Pancreas (tissue), 10 donors: ENCODE results near the gene CD34. TPM values are rescaled to one million over a fixed set of nuclear protein-coding genes. Genes with fewer than 3 reads are reported as not detected.

Experiments used
- ATAC-seq, 4 donors: fragments of 200-7000 bp; cut with Tn5 transposase; one replicate each; pipeline versions ENCODE4 v1.8.0 to v1.9.1; 2020; ENCODE audit warnings: mild to moderate bottlenecking in 4 of 4, moderate library complexity in 4 of 4
- DNase-seq, 6 donors: peaks; one replicate each; pipeline ENCODE4 v3.0.0-alpha.2; 2020
- FAIRE-seq: peaks from 2 replicates; lab custom pipeline; 2012; peaks lifted over from hg19 to GRCh38; lab: Jason Lieb, UNC
- H3K27ac ChIP-seq, 4 donors: fragments of 200-600 bp; sonication (generic); 1 replicate in 3 of 4; 2 replicates in 1 of 4; pipeline versions ENCODE4 v1.5.0 to v1.8.0; 2020
- H3K27me3 ChIP-seq, 4 donors: fragments of 200-600 bp; one replicate each; pipeline ENCODE4 v1.8.0; 2021
- H3K36me3 ChIP-seq, 3 donors: fragments of 200-600 bp; sonication (generic) in 1 of 3; one replicate each; pipeline versions ENCODE4 v1.5.0 to v1.8.0; 2020 to 2021
- H3K4me1 ChIP-seq, 3 donors: fragments of 200-600 bp; one replicate each; pipeline ENCODE4 v1.8.0; 2021
- H3K4me3 ChIP-seq, 4 donors: fragments of 200-600 bp; sonication (generic) in 2 of 4; one replicate each; pipeline versions ENCODE4 v1.5.0 to v1.8.0; 2020 to 2021
- H3K9me3 ChIP-seq, 4 donors: fragments of 200-600 bp; one replicate each; pipeline ENCODE4 v1.8.0; 2021
- WGBS, 2 donors: extraction: QIAGEN DNeasy Blood & Tissue Kit; methylation state at CpG; one replicate each; pipeline ENCODE4 v1.1.7; 2013; 5-methylcytosine and 5-hydroxymethylcytosine counted together
- intact Hi-C, 3 donors: fragments of 100-400 bp; cut with DNase I; formaldehyde crosslinking; loops; one replicate each; pipeline versions ENCODE4 v1.11.1 to v1.14.2; 2022
- polyA plus RNA-seq, 2 donors: library from polyadenylated mRNA; stranded (reverse); fragments of 200-250 nt; gene quantifications; one replicate each; pipeline ENCODE4 v1.2.3, GENCODE V29; 2013
- total RNA-seq, 6 donors: library from RNA; stranded (reverse); fragmentation: NEBNext Ultra II Directional in 4 of 6; extraction: Animal tissue kit (Norgen Biotek cat#: 25700) in 4 of 6; gene quantifications; one replicate each; pipeline versions ENCODE4 v1.2.1 to v1.2.4, GENCODE V29; 2021 to 2023
- TF ChIP-seq, protein P1 (sequence below), 4 donors: fragments of 200-600 bp; sonication (generic) in 3 of 4; IDR thresholded peaks; one replicate each; pipeline versions ENCODE4 v1.5.0 to v1.8.0; 2021; ENCODE audit warnings: antibody characterized with exemption in 4 of 4
- donor health status: healthy with polysubstance abuse.
- donor health status: DM: no; HTN: no; CAD: no; lungs with moderate emphysema.
- donor health status: DM: no; HTN: no; CAD: no.
- donor health status: control.
- donor health status: control.
- donor health status: Bipolar disorder and iron deficiency.
- donor health status: DM: yes; HTN: yes; CAD: no.
- donor health status: DM: no; HTN: no; CAD: no.
- donor health status: DM: no; HTN: no; CAD: no.
- donor health status: DM: yes; HTN: yes; CAD: no.

The CD34 gene
- total and polyA plus RNA-seq, 8 donors: 5.2 to 11.9 (median 8.1) TPM

GRCh38 chr1:207867136-207868109, 43.5 kb downstream of the CD34 start:
- peak in 5 of 6 donors; percentile 46 to 76 (median 56) for DNase-seq
- Histone ChIP-seq H3K4me3 (peak overlapping the region; percentile 63 to 88 (median 86)), H3K9me3 (no peaks in the 10 kb centered on the region), H3K4me1 (peaks cover 0 to 16% (median 3%) of the 10 kb centered on the region in 3 donors), H3K36me3 (no peaks in the 10 kb centered on the region), H3K27me3 (no peaks in the 10 kb centered on the region), H3K27ac (peak overlapping the region; percentile 60 to 89 (median 84))
- TF ChIP-seq, protein P1, sequence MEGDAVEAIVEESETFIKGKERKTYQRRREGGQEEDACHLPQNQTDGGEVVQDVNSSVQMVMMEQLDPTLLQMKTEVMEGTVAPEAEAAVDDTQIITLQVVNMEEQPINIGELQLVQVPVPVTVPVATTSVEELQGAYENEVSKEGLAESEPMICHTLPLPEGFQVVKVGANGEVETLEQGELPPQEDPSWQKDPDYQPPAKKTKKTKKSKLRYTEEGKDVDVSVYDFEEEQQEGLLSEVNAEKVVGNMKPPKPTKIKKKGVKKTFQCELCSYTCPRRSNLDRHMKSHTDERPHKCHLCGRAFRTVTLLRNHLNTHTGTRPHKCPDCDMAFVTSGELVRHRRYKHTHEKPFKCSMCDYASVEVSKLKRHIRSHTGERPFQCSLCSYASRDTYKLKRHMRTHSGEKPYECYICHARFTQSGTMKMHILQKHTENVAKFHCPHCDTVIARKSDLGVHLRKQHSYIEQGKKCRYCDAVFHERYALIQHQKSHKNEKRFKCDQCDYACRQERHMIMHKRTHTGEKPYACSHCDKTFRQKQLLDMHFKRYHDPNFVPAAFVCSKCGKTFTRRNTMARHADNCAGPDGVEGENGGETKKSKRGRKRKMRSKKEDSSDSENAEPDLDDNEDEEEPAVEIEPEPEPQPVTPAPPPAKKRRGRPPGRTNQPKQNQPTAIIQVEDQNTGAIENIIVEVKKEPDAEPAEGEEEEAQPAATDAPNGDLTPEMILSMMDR (IDR thresholded peaks at IDR 0.05): no peak
- WGBS, 2 donors: 43 to 51% methylated on average over 19 of the region's 19 CpGs
- intact Hi-C loops: loop anchor here in 2 of 3 donors (5.0 kb wide), 1 partner anchor 35 kb away; no protein-coding TSS in a partner anchor
- peak; percentile 22 to 39 (median 30) for ATAC-seq
- no peak for FAIRE-seq

DNA sequence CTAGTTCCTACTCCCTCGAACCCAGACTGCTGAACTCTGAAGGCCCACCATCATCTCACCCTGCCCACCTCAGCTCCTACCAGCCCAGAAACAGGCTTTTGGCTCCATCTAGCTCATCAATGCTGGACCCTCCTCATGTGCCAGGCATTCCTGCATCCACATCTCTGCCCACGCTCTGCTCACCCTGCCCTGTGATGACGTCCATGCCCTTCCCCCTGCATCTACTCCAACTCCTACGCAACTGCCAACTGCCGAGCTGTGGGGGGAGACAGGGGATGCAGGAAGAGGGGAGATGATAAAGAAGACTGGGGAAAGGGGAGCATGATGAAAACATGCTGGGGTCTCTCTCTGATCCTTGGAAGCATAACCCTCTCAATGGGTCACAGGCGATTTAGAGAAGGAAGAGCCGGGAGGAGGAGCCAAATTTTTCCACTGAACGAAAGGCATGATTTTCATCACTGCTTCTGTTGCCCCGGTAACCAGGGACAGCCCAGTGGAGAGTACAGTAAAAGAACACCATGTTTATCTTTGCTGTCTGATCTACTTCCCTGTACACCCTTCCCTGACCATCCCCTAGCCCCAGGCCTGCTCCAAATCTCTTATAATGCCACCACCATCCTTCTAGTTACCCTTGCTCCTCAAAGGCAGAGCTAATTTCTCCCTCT, 44.3 kb downstream of the CD34 start:
- intact Hi-C loops: loop anchor here in 2 of 3 donors (5.0 kb wide), 1 partner anchor 34 kb away; no protein-coding TSS in a partner anchor
- no peaks in the 10 kb centered on the region for H3K36me3 ChIP-seq

DNA sequence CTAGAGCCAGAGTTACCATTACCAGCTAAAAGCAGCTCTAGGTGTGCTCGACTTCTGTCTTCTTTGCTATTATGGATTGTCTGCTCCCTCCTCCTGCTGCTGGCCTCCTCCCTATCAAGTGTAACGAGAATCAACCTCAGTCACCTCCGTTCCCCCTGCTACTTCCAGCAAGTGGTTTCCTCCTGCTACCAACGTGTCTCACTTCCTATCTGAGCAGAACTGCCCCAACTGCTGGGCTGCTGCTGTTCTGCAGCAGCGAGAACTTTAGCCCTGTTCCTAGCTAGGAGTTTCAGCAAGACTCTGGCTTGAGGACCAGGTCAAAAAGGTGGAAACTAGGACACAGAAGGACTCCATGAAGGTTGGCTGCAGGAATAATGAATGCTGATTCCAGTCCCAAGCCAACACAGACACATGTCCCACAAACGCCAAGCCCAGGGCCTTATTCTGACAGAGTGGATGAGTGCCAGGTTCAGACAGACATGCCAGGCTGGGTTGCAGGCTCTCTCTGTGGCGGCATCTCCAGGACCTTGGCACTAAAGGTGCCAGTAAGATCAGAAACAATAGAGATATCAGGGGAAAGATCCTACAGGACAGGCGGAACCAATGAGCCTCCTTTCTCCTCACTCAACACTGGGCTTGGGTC, 46.9 kb downstream of the CD34 start:
- Histone ChIP-seq H3K36me3 (no peaks in the 10 kb centered on the region), H3K9me3 (no peaks in the 10 kb centered on the region), H3K4me3 (no peak overlapping the region), H3K4me1 (peaks cover 0 to 12% (median 0%) of the 10 kb centered on the region in 3 donors), H3K27me3 (no peaks in the 10 kb centered on the region), H3K27ac (no peak overlapping the region)
- TF ChIP-seq, protein P1 (IDR thresholded peaks at IDR 0.05): no peak
- 72 to 75% methylated on average over 8 of the region's 8 CpGs for WGBS, 2 donors
- intact Hi-C loops: no loop called here
- no peak for DNase-seq
- no peak for FAIRE-seq
- no peak for ATAC-seq

More for the DNA sequence above, 44.3 kb downstream of the CD34 start:
- Histone ChIP-seq H3K27ac (peak overlapping the region; percentile 60 to 89 (median 84)), H3K27me3 (no peaks in the 10 kb centered on the region), H3K4me3 (no peak overlapping the region), H3K9me3 (no peaks in the 10 kb centered on the region), H3K4me1 (peaks cover 0 to 20% (median 3%) of the 10 kb centered on the region in 3 donors)
- no peak for FAIRE-seq
- ATAC-seq: peak in 3 of 4 donors; percentile 9 to 66 (median 41)
- DNase-seq: peak in 1 of 6 donors; percentile 30
- TF ChIP-seq, protein P1 (IDR thresholded peaks at IDR 0.05): no peak
- WGBS, 2 donors: 72 to 79% methylated on average over 8 to 9 of the region's 9 CpGs

GRCh38 chr1:207862241-207862787, 48.6 kb downstream of the CD34 start:
- ATAC-seq (no peak), FAIRE-seq (no peak), DNase-seq (no peak)
- intact Hi-C loops: no loop called here
- H3K36me3 ChIP-seq: no peaks in the 10 kb centered on the region
- H3K4me1 ChIP-seq: peaks cover 0 to 13% (median 0%) of the 10 kb centered on the region in 3 donors
- H3K9me3 ChIP-seq: no peaks in the 10 kb centered on the region
- TF ChIP-seq, protein P1 (IDR thresholded peaks at IDR 0.05): no peak
- H3K4me3 ChIP-seq: no peak overlapping the region
- no peaks in the 10 kb centered on the region for H3K27me3 ChIP-seq
- 72 to 80% methylated on average over 2 of the region's 2 CpGs for WGBS, 2 donors
- H3K27ac ChIP-seq: peak overlapping the region in 1 of 4 donors; percentile 33
